Natural killer cell (primary cell): ENCODE data around the gene GATA5. TPM values are rescaled to one million over a fixed set of nuclear protein-coding genes. Genes with fewer than 3 reads are reported as not detected.

Experiments used
- ATAC-seq, 3 donors: fragments of 150-1000 bp in 2 of 3; fragments of 200-7000 bp in 1 of 3; cut with Tn5 transposase; 1 replicate in 1 of 3; 2 replicates in 2 of 3; pipeline ENCODE4 v1.10.0; 2021; ENCODE audit warnings: mild to moderate bottlenecking in 2 of 3, moderate library complexity in 2 of 3
- DNase-seq, 2 donors: peaks; one replicate each; pipeline versions ENCODE4 v3.0.0 to v3.0.0-alpha.2; 2013 to 2021; ENCODE audit warnings: mixed read lengths in 1 of 2
- H3K27ac ChIP-seq: one replicate; pipeline ENCODE4 v1.5.1; 2013; ENCODE audit warnings: mild to moderate bottlenecking, low read length
- H3K27me3 ChIP-seq: one replicate; pipeline ENCODE4 v1.6.1; 2013; ENCODE audit warnings: low read length; ENCODE audit not compliant: control insufficient read depth, insufficient read depth
- H3K36me3 ChIP-seq: one replicate; pipeline ENCODE4 v1.6.1; 2013; ENCODE audit warnings: low read length; ENCODE audit not compliant: control insufficient read depth, insufficient read depth
- H3K4me1 ChIP-seq: one replicate; pipeline ENCODE4 v1.6.1; 2013; ENCODE audit warnings: low read length; ENCODE audit not compliant: control insufficient read depth, insufficient read depth
- H3K4me3 ChIP-seq: one replicate; pipeline ENCODE4 v1.5.1; 2013; ENCODE audit warnings: low read length
- H3K9me3 ChIP-seq: one replicate; pipeline ENCODE4 v1.6.1; 2013; ENCODE audit warnings: low read length; ENCODE audit not compliant: control insufficient read depth, insufficient read depth
- H3K27ac Mint-ChIP-seq, 2 donors: one replicate each; pipeline ENCODE4 v1.8.0; 2022; ENCODE audit warnings: mild to moderate bottlenecking in 2 of 2, mixed read lengths in 2 of 2, moderate library complexity in 1 of 2
- H3K27me3 Mint-ChIP-seq, 2 donors: one replicate each; pipeline ENCODE4 v1.8.0; 2022; ENCODE audit warnings: low read depth in 2 of 2, mixed read lengths in 2 of 2
- H3K36me3 Mint-ChIP-seq: one replicate; pipeline ENCODE4 v1.8.0; 2022; ENCODE audit warnings: mixed read lengths
- H3K4me1 Mint-ChIP-seq, 2 donors: one replicate each; pipeline ENCODE4 v1.8.0; 2022; ENCODE audit warnings: mixed read lengths in 2 of 2
- H3K4me3 Mint-ChIP-seq: one replicate; pipeline ENCODE4 v1.8.0; 2022; ENCODE audit warnings: mild to moderate bottlenecking, moderate library complexity, mixed read lengths
- H3K9me3 Mint-ChIP-seq, 2 donors: one replicate each; pipeline ENCODE4 v1.8.0; 2022; ENCODE audit warnings: mixed read lengths in 2 of 2
- WGBS: methylation state at CpG from one replicate; pipeline ENCODE4 v1.1.7; 2013; ENCODE audit warnings: missing lambda C conversion rate; ENCODE audit not compliant: insufficient coverage; 5-methylcytosine and 5-hydroxymethylcytosine counted together
- intact Hi-C: fragments of 100-400 bp; cut with micrococcal nuclease; formaldehyde crosslinking; loops from one replicate; pipeline ENCODE4 v1.14.2; 2022
- total RNA-seq, 4 donors: library from RNA; stranded (reverse); fragments of 120-200 nt in 1 of 4; gene quantifications; one replicate each; pipeline versions ENCODE4 v1.2.3 to v1.2.4, GENCODE V29; 2013 to 2022
- TF ChIP-seq, protein P1 (sequence below): fragments of 200-600 bp; IDR thresholded peaks from one replicate; pipeline ENCODE4 v1.8.0; 2022; ENCODE audit warnings: antibody characterized with exemption

The GATA5 gene, protein sequence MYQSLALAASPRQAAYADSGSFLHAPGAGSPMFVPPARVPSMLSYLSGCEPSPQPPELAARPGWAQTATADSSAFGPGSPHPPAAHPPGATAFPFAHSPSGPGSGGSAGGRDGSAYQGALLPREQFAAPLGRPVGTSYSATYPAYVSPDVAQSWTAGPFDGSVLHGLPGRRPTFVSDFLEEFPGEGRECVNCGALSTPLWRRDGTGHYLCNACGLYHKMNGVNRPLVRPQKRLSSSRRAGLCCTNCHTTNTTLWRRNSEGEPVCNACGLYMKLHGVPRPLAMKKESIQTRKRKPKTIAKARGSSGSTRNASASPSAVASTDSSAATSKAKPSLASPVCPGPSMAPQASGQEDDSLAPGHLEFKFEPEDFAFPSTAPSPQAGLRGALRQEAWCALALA
- total RNA-seq, result not detected
- total RNA-seq (2013), result not detected

GRCh38 chr20:62475772-62476055 is at the start of gene GATA5:
Gene GATA5 (minus strand): TSS chr20:62475995. CDS start chr20:62475521, 474 bp downstream.
- H3K36me3 ChIP-seq, result no peaks in the 10 kb centered on the region
- under 1% methylated on average over 37 of the region's 37 CpGs for WGBS
- Mint-ChIP-seq H3K27me3 (peaks cover 45% of the 10 kb centered on the region in 2 donors), H3K36me3 (no peaks in the 10 kb centered on the region), H3K4me3 (peak within 1 kb of the TSS; percentile 75), H3K9me3 (no peaks in the 10 kb centered on the region), H3K27ac (no peak within 1 kb of the TSS), H3K4me1 (peaks cover 0 to 7% of the 10 kb centered on the region in 2 donors)
- no peak within 1 kb of the TSS for H3K27ac ChIP-seq
- peaks cover 22% of the 10 kb centered on the region for H3K27me3 ChIP-seq
- H3K4me3 ChIP-seq, result no peak within 1 kb of the TSS
- no peaks in the 10 kb centered on the region for H3K9me3 ChIP-seq
- intact Hi-C loops, result no loop called here
- TF ChIP-seq, protein P1, sequence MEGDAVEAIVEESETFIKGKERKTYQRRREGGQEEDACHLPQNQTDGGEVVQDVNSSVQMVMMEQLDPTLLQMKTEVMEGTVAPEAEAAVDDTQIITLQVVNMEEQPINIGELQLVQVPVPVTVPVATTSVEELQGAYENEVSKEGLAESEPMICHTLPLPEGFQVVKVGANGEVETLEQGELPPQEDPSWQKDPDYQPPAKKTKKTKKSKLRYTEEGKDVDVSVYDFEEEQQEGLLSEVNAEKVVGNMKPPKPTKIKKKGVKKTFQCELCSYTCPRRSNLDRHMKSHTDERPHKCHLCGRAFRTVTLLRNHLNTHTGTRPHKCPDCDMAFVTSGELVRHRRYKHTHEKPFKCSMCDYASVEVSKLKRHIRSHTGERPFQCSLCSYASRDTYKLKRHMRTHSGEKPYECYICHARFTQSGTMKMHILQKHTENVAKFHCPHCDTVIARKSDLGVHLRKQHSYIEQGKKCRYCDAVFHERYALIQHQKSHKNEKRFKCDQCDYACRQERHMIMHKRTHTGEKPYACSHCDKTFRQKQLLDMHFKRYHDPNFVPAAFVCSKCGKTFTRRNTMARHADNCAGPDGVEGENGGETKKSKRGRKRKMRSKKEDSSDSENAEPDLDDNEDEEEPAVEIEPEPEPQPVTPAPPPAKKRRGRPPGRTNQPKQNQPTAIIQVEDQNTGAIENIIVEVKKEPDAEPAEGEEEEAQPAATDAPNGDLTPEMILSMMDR, result no peak
- H3K4me1 ChIP-seq, result peaks cover 8% of the 10 kb centered on the region
- no peak for ATAC-seq
- DNase-seq, result no peak

DNA sequence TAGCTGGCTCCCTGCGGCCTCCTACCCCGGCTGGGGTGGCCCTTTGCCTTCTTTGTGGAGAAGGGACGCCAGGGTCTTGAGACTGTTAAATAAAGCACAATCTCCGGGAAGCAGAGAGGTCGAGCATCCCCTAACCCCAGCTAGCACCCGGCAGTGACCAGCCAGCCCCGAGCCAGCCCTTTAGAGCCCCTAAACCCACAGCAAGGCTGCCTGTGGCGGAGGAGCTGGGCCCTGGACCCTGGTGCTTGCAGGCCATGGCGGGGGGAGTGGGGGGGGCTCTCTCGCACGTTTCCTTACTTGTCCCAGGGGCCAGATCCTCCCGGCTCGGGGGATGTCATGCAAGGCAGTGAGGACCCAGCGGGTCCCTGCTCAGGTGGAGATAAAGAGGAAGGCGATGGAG is 49.2 kb upstream of the GATA5 start:
- Histone ChIP-seq H3K27me3 (no peaks in the 10 kb centered on the region), H3K4me1 (peaks cover 4% of the 10 kb centered on the region), H3K9me3 (no peaks in the 10 kb centered on the region), H3K36me3 (no peaks in the 10 kb centered on the region), H3K4me3 (no peak overlapping the region), H3K27ac (no peak overlapping the region)
- TF ChIP-seq, protein P1, result no peak
- WGBS, result 59% methylated on average over 14 of the region's 15 CpGs
- H3K4me3 Mint-ChIP-seq, result no peak overlapping the region
- peaks cover 0 to 3% of the 10 kb centered on the region in 2 donors for H3K27me3 Mint-ChIP-seq
- no peaks in the 10 kb centered on the region for H3K9me3 Mint-ChIP-seq
- intact Hi-C loops, result no loop called here
- H3K27ac Mint-ChIP-seq, result no peak overlapping the region
- no peaks in the 10 kb centered on the region for H3K36me3 Mint-ChIP-seq
- H3K4me1 Mint-ChIP-seq, result no peaks in the 10 kb centered on the region
- no peak for ATAC-seq
- no peak for DNase-seq

DNA sequence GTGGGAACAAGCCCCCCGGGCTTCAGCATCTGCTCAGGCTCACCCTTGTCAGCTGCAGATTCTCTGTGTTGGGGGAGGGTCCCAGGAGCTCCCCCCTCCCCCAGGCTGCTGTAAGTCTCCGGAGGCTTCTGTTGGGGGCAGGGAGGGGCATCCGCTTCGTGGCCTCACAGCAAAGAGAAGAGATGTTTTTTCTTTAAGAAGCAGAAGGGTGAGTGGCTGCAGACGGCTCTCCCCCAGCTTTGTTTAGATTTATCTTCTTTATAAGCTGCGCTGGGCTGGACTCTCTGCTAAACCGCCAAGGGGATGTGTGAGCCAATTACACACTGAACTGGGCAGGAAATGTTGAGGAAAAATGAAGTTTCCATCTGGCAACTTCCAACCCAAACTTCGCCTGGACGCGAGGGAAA is 48.7 kb upstream of the GATA5 start:
- H3K27me3 ChIP-seq, result no peaks in the 10 kb centered on the region

More for the DNA sequence above, 48.7 kb upstream of the GATA5 start:
- TF ChIP-seq, protein P1, result no peak
- intact Hi-C loops, result no loop called here
- WGBS, result 32% methylated on average over 9 of the region's 10 CpGs
- Histone ChIP-seq H3K27ac (no peak overlapping the region), H3K4me3 (no peak overlapping the region), H3K4me1 (peaks cover 4% of the 10 kb centered on the region), H3K36me3 (no peaks in the 10 kb centered on the region), H3K9me3 (no peaks in the 10 kb centered on the region)
- Mint-ChIP-seq H3K9me3 (no peaks in the 10 kb centered on the region), H3K27me3 (peaks cover 0 to 3% of the 10 kb centered on the region in 2 donors), H3K4me1 (no peaks in the 10 kb centered on the region), H3K4me3 (no peak overlapping the region), H3K27ac (no peak overlapping the region), H3K36me3 (no peaks in the 10 kb centered on the region)
- ATAC-seq (no peak), DNase-seq (no peak)
